ENCODE measurements around the gene CELA2A. TPM values are rescaled to one million over a fixed set of nuclear protein-coding genes. Genes with fewer than 3 reads are reported as not detected.
"Not testable (repeated sequence)": the region's sequence is repeated elsewhere in the genome, so short reads cannot be mapped to it uniquely, and the experiment has no call there.

The CELA2A gene
- total RNA-seq, 1 donor from 2014 or later: not detected

GRCh38 chr1:15431571-15431948, 25.0 kb upstream of the CELA2A start:
- Mint-ChIP-seq H3K27me3 (no peaks in the 10 kb centered on the region), H3K4me1 (no peaks in the 10 kb centered on the region), H3K36me3 (ENCODE audit: low read depth) (peaks cover 29% of the 10 kb centered on the region), H3K27ac (no peak overlapping the region), H3K4me3 (no peak overlapping the region), H3K9me3 (no peaks in the 10 kb centered on the region)
- CTCF ChIA-PET: interaction anchor here (0.6 to 6.8 kb wide), 10 partner anchors 11 to 303 kb away, joined by 3 to 189 read pairs (median 4); no protein-coding TSS in a partner anchor
- ATAC-seq (ENCODE audit: low read depth): no peak
- no peak for TF ChIP-seq CTCF (IDR thresholded peaks at IDR 0.05)
- intact Hi-C loops (cut with micrococcal nuclease): loop anchor here (1.0 to 2.0 kb wide), 4 partner anchors 15 to 303 kb away; no protein-coding TSS in a partner anchor
- no peak for DNase-seq
- POLR2A ChIA-PET: interaction anchor here (1.0 to 1.8 kb wide), 3 partner anchors 15 to 108 kb away, joined by 3 to 7 read pairs (median 3); no protein-coding TSS in a partner anchor

- no peaks in the 10 kb centered on the region for H3K9me3 Mint-ChIP-seq
- no peak for TF ChIP-seq CTCF (IDR thresholded peaks at IDR 0.05)
- intact Hi-C loops (cut with micrococcal nuclease): no loop called here
- H3K4me3 Mint-ChIP-seq: no peak overlapping the region
- no peaks in the 10 kb centered on the region for H3K4me1 Mint-ChIP-seq
- POLR2A ChIA-PET: interaction anchor here (1.1 to 1.8 kb wide), 2 partner anchors 16 to 109 kb away, joined by 3 to 7 read pairs; no protein-coding TSS in a partner anchor
- ATAC-seq (ENCODE audit: low read depth): no peak
- CTCF ChIA-PET: interaction anchor here (0.6 to 6.8 kb wide), 6 partner anchors 20 to 304 kb away, joined by 3 to 189 read pairs (median 4); no protein-coding TSS in a partner anchor
- H3K27ac Mint-ChIP-seq: no peak overlapping the region
- no peak for DNase-seq
- no peaks in the 10 kb centered on the region for H3K27me3 Mint-ChIP-seq
- H3K36me3 Mint-ChIP-seq (ENCODE audit: low read depth): peaks cover 22% of the 10 kb centered on the region
These were observed 24.2 kb upstream of the CELA2A start for GRCh38 chr1:15432324-15432723.

GRCh38 chr1:15433471-15433870, 23.1 kb upstream of the CELA2A start:
- ChIA-PET CTCF (interaction anchor here (3.1 to 6.8 kb wide), 2 partner anchors 110 to 111 kb away, joined by 12 to 189 read pairs; no protein-coding TSS in a partner anchor), POLR2A (no interaction called here)
- intact Hi-C loops (cut with micrococcal nuclease): no loop called here
- peaks cover 12% of the 10 kb centered on the region for H3K36me3 Mint-ChIP-seq (ENCODE audit: low read depth)
- no peaks in the 10 kb centered on the region for H3K9me3 Mint-ChIP-seq
- ATAC-seq (ENCODE audit: low read depth) (no peak), DNase-seq (no peak)
- no peak overlapping the region for H3K4me3 Mint-ChIP-seq
- H3K27ac Mint-ChIP-seq: no peak overlapping the region
- no peak for TF ChIP-seq CTCF (IDR thresholded peaks at IDR 0.05)
- no peaks in the 10 kb centered on the region for H3K4me1 Mint-ChIP-seq
- no peaks in the 10 kb centered on the region for H3K27me3 Mint-ChIP-seq

- intact Hi-C loops (cut with micrococcal nuclease); H3K4me3 Mint-ChIP-seq; ATAC-seq (ENCODE audit: low read depth): not testable (repeated sequence)
These were observed 21.8 kb upstream of the CELA2A start for GRCh38 chr1:15434739-15435138.

GRCh38 chr1:15435239-15436077, 21.1 kb upstream of the CELA2A start:
- no peak overlapping the region for H3K4me3 Mint-ChIP-seq
- ChIA-PET CTCF (interaction anchor here (0.6 to 3.1 kb wide), 2 partner anchors 19 to 112 kb away, joined by 4 to 12 read pairs; no protein-coding TSS in a partner anchor), POLR2A (no interaction called here)
- no peak for TF ChIP-seq CTCF (IDR thresholded peaks at IDR 0.05)
- no peaks in the 10 kb centered on the region for H3K4me1 Mint-ChIP-seq
- H3K9me3 Mint-ChIP-seq: no peaks in the 10 kb centered on the region
- peaks cover under 1% of the 10 kb centered on the region for H3K36me3 Mint-ChIP-seq (ENCODE audit: low read depth)
- H3K27me3 Mint-ChIP-seq: no peaks in the 10 kb centered on the region
- intact Hi-C loops (cut with micrococcal nuclease): no loop called here
- no peak overlapping the region for H3K27ac Mint-ChIP-seq
- ATAC-seq (ENCODE audit: low read depth) (no peak), DNase-seq (no peak)

More at GRCh38 chr1:15434739-15435138, 21.8 kb upstream of the CELA2A start:
- DNase-seq; H3K27ac Mint-ChIP-seq; H3K9me3 Mint-ChIP-seq; H3K36me3 Mint-ChIP-seq (ENCODE audit: low read depth); POLR2A ChIA-PET; H3K27me3 Mint-ChIP-seq; H3K4me1 Mint-ChIP-seq: not testable (repeated sequence)
- CTCF ChIA-PET: interaction anchor here (3.1 kb wide), 1 partner anchor 111 kb away, joined by 12 read pairs; no protein-coding TSS in a partner anchor
